Panc1 (cell line): ENCODE measurements around the gene PBX1. TPM values are rescaled to one million over a fixed set of nuclear protein-coding genes. Genes with fewer than 3 reads are reported as not detected.

ENCODE experiments used
- ATAC-seq: fragments of 200-7000 bp; cut with Tn5 transposase; 2 replicates; pipeline ENCODE4 v1.9.1; 2020; ENCODE audit warnings: mild to moderate bottlenecking, moderate library complexity
- BruUV-seq: library from RNA; stranded (reverse); fragments of 400-500 nt; replicated peaks from 2 replicates; lab custom pipeline; 2021; lab: Mats Ljungman, UMichigan
- CTCF ChIA-PET: fragments of 300-600 bp; sonication (Branson Sonifier 250); formaldehyde crosslinking; loops from one replicate; lab custom pipeline; 2022; ENCODE audit warnings: antibody characterized with exemption; lab: Charles Lee
- POLR2A ChIA-PET: fragments of 300-600 bp; sonication (Branson Sonifier 250); formaldehyde crosslinking; loops from one replicate; lab custom pipeline; 2022; ENCODE audit warnings: antibody characterized with exemption; lab: Charles Lee
- DNase-seq: peaks from one replicate; pipeline ENCODE4 v3.0.0-alpha.2; 2010; ENCODE audit warnings: low read depth, low spot score
- H3K27ac ChIP-seq: 2 replicates; pipeline ENCODE4 v1.5.1; 2011; ENCODE audit warnings: mild to moderate bottlenecking, low read length, inconsistent platforms
- H3K27me3 ChIP-seq: fragments of 200-500 bp; sonication (Bioruptor generic); 2 replicates; pipeline ENCODE4 v1.6.0; 2014; ENCODE audit warnings: low read length, inconsistent platforms; ENCODE audit not compliant: control insufficient read depth, insufficient read depth
- H3K36me3 ChIP-seq: fragments of 200-500 bp; sonication (Bioruptor generic); 2 replicates; pipeline ENCODE4 v1.5.1; 2014; ENCODE audit warnings: inconsistent platforms, mild to moderate bottlenecking, low read length, moderate library complexity; ENCODE audit not compliant: control insufficient read depth, insufficient read depth
- H3K4me1 ChIP-seq: 2 replicates; pipeline ENCODE4 v1.5.1; 2011; ENCODE audit warnings: inconsistent platforms, mild to moderate bottlenecking, low read length, moderate library complexity; ENCODE audit not compliant: control insufficient read depth, insufficient read depth
- H3K4me3 ChIP-seq, 2 experiments: 2 replicates each; pipeline ENCODE4 v1.5.1; 2011 to 2012; ENCODE audit warnings: low read depth in 2 of 2, low read length in 2 of 2, mild to moderate bottlenecking in 2 of 2, inconsistent platforms in 1 of 2, moderate library complexity in 1 of 2
- H3K9me3 ChIP-seq: fragments of 200-500 bp; sonication (Bioruptor generic); 2 replicates; pipeline ENCODE4 v1.5.1; 2014; ENCODE audit warnings: low read depth, mild to moderate bottlenecking, inconsistent platforms, low read length, moderate library complexity; ENCODE audit not compliant: control insufficient read depth, insufficient read depth
- CTCF ChIP-seq: fragments of 450-650 bp; IDR thresholded peaks from 2 replicates; pipeline ENCODE4 v1.5.1; 2017; ENCODE audit warnings: mild to moderate bottlenecking
- POLR2AphosphoS5 ChIP-seq: IDR thresholded peaks from 2 replicates; pipeline ENCODE4 v1.6.1; 2012; ENCODE audit warnings: mild to moderate bottlenecking, low read depth, low read length, moderate library complexity
- REST ChIP-seq, 2 experiments: IDR thresholded peaks; 2 replicates each; pipeline ENCODE4 v1.6.1; 2011 to 2012; ENCODE audit warnings: low read depth in 2 of 2, control low read depth in 1 of 2, low read length in 1 of 2, mild to moderate bottlenecking in 1 of 2, moderate library complexity in 1 of 2; ENCODE audit not compliant: insufficient read depth in 1 of 2
- SIN3A ChIP-seq: IDR thresholded peaks from 2 replicates; pipeline ENCODE4 v1.6.1; 2012; ENCODE audit warnings: low read depth, mild to moderate bottlenecking, low read length, moderate library complexity, borderline replicate concordance; ENCODE audit not compliant: insufficient read depth
- TCF7L2 ChIP-seq: IDR thresholded peaks from 2 replicates; pipeline ENCODE4 v1.6.1; 2011; ENCODE audit warnings: mild to moderate bottlenecking, low read depth, low read length, inconsistent platforms
- in situ Hi-C: cut with HindIII; loops from 2 replicates; pipeline ENCODE4 v1.10.0; 2016; ENCODE audit warnings: low sequenced_read_pairs, low pct_unique_long_range_greater_than_20kb
- intact Hi-C: fragments of 100-400 bp; cut with micrococcal nuclease; formaldehyde crosslinking; loops from one replicate; pipeline ENCODE4 v1.10.0; 2022; ENCODE audit not compliant: unreplicated experiment
- total RNA-seq: library from RNA; stranded (reverse); gene quantifications from one replicate; pipeline ENCODE4 v1.2.1, GENCODE V29; 2021; ENCODE audit not compliant: unreplicated experiment

PBX1 gene
- total RNA-seq, 1 experiment from 2014 or later = 2.0 TPM

- no peaks in the 10 kb centered on the region for H3K4me1 ChIP-seq
- TF ChIP-seq CTCF = no peak
- TF ChIP-seq POLR2AphosphoS5 = no peak
- ChIA-PET CTCF (no interaction called here), POLR2A (no interaction called here)
- DNase-seq (no peak), ATAC-seq (no peak)
- in situ Hi-C loops (no loop called here), intact Hi-C loops (no loop called here)
- no peak overlapping the region for H3K4me3 ChIP-seq
- BruUV-seq = no TSS peak
- H3K36me3 ChIP-seq = no peaks in the 10 kb centered on the region
- no peaks in the 10 kb centered on the region for H3K27me3 ChIP-seq
- no peaks in the 10 kb centered on the region for H3K9me3 ChIP-seq
- H3K27ac ChIP-seq = no peak overlapping the region
These were observed 282.0 kb downstream of the PBX1 start for GRCh38 chr1:164840936-164841335.

- in situ Hi-C loops (no loop called here), intact Hi-C loops (no loop called here)
- DNase-seq (no peak), ATAC-seq (no peak)
- Histone ChIP-seq H3K36me3 (no peaks in the 10 kb centered on the region), H3K27ac (no peak overlapping the region), H3K4me1 (no peaks in the 10 kb centered on the region), H3K9me3 (no peaks in the 10 kb centered on the region), H3K27me3 (no peaks in the 10 kb centered on the region), H3K4me3 (no peak overlapping the region)
- CTCF ChIA-PET = no interaction called here
- no peak for TF ChIP-seq CTCF
- TF ChIP-seq REST (IDR thresholded peaks at IDR 0.05; ENCODE audit: insufficient read depth in 1 of 2, low read depth in 2 of 2, low read length in 1 of 2) = no peak
- TF ChIP-seq SIN3A = no peak
- no peak for TF ChIP-seq POLR2AphosphoS5
- no peak for TF ChIP-seq TCF7L2
- POLR2A ChIA-PET = no interaction called here
- no TSS peak for BruUV-seq
These were observed 282.9 kb downstream of the PBX1 start for GRCh38 chr1:164841702-164842465.
